ENCODE results near the gene ODC1. TPM values are rescaled to one million over a fixed set of nuclear protein-coding genes. Genes with fewer than 3 reads are reported as not detected.

ODC1 gene
- total and polyA plus RNA-seq, 2 of the 4 experiments (the other 2 are of a cell fraction): 117 to 204 TPM

GRCh38 chr2:10392100-10392499, 56.0 kb downstream of the ODC1 start:
- H3K79me1 ChIP-seq (ENCODE audit: low read depth in 1 of 2, low read length in 2 of 2): peaks cover 10 to 20% of the 10 kb centered on the region in 2 experiments; a peak in 3 of 4 replicates
- H2AFZ ChIP-seq (replicated peaks; ENCODE audit: low read length, poor library complexity): no peak overlapping the region
- no peak overlapping the region for H3K4ac ChIP-seq (ENCODE audit: low read depth, low read length)
- H3K4me2 ChIP-seq (ENCODE audit: low read depth, low read length): no peak overlapping the region
- WGBS, 2 experiments (ENCODE audit: extremely low coverage in 2 of 2, insufficient read length in 1 of 2): 100% methylated on average over 1 of the region's 5 CpGs; no CpG with 5 or more reads in 1 of the 2 experiments
- H2AK9ac ChIP-seq (replicated peaks; ENCODE audit: low read depth, low read length, poor library complexity): no peak overlapping the region
- no peak for TF ChIP-seq RAD21 (IDR thresholded peaks at IDR 0.05; ENCODE audit: low read length)
- TF ChIP-seq SMC3 (IDR thresholded peaks at IDR 0.05; ENCODE audit: low read depth, low read length): no peak
- no peak for TF ChIP-seq RCOR1 (IDR thresholded peaks at IDR 0.05; ENCODE audit: insufficient replicate concordance, low read length)
- no peak for TF ChIP-seq RFX5 (IDR thresholded peaks at IDR 0.05; ENCODE audit: low read depth, low read length)
- no peak for TF ChIP-seq MAFK (IDR thresholded peaks at IDR 0.05; ENCODE audit: low read depth, low read length)
- no peak for TF ChIP-seq NFE2L2 (IDR thresholded peaks at IDR 0.05; ENCODE audit: low read depth, low read length)
- TF ChIP-seq MXI1 (IDR thresholded peaks at IDR 0.05; ENCODE audit: borderline replicate concordance, low read depth, low read length): no peak
- no peak for TF ChIP-seq FOS (IDR thresholded peaks at IDR 0.05; ENCODE audit: low read depth, low read length)
- TF ChIP-seq MAZ (IDR thresholded peaks at IDR 0.05; ENCODE audit: borderline replicate concordance, low read depth, low read length): no peak
- no peak for TF ChIP-seq CEBPB (IDR thresholded peaks at IDR 0.05; ENCODE audit: low read depth, low read length)
- no peak for TF ChIP-seq CHD1 (IDR thresholded peaks at IDR 0.05; ENCODE audit: low read depth, low read length)
- TF ChIP-seq USF2 (IDR thresholded peaks at IDR 0.05; ENCODE audit: low read depth, low read length): no peak
- no peak for TF ChIP-seq POLR2A (IDR thresholded peaks at IDR 0.05; ENCODE audit: low read depth, low read length)
- no peak for TF ChIP-seq BHLHE40 (IDR thresholded peaks at IDR 0.05; ENCODE audit: low read depth, low read length)
- no peak for TF ChIP-seq CTCF (conservative IDR thresholded peaks at IDR 0.05; ENCODE audit: low read depth, low read length)
- no peak for TF ChIP-seq ELK1 (IDR thresholded peaks at IDR 0.05; ENCODE audit: borderline replicate concordance, low read depth, low read length)
- no peak overlapping the region for H3K27ac ChIP-seq (ENCODE audit: insufficient read depth, low read length)
- peaks cover 13% of the 10 kb centered on the region for H4K20me1 ChIP-seq (ENCODE audit: insufficient read depth, low read length)
- no peak overlapping the region for H2BK20ac ChIP-seq (ENCODE audit: low read depth, low read length)
- H4K5ac ChIP-seq (ENCODE audit: low read depth, low read length): no peak overlapping the region
- CTCF ChIA-PET: no interaction called here
- H3K4me3 ChIP-seq (ENCODE audit: insufficient read depth, low read depth, low read length): no peak overlapping the region
- POLR2A ChIA-PET (ENCODE audit: unreplicated experiment): no interaction called here
- no peaks in the 10 kb centered on the region for H3K36me3 ChIP-seq (ENCODE audit: control insufficient read depth, insufficient read depth, low read length)
- in situ Hi-C loops (cut with MboI; ENCODE audit: low sequenced_read_pairs): no loop called here
- ATAC-seq (ENCODE audit: low read depth) (no peak), DNase-seq (no peak)
- intact Hi-C loops (cut with micrococcal nuclease): no loop called here
- no peak overlapping the region for H3K56ac ChIP-seq (ENCODE audit: extremely low read depth, insufficient read depth, low read length)
- BruUV-seq (replicated peaks): no TSS peak
- H3K14ac ChIP-seq (replicated peaks; ENCODE audit: low read depth, low read length): no peak overlapping the region
- no peaks in the 10 kb centered on the region for H3K27me3 ChIP-seq (ENCODE audit: control insufficient read depth, insufficient read depth, low read length)
- dilution Hi-C loops (cut with HindIII; ENCODE audit: low sequenced_read_pairs, unreplicated experiment): no loop called here
- peaks cover 18% of the 10 kb centered on the region for H3K9me1 ChIP-seq (ENCODE audit: insufficient read depth, low read length)
- H3K9ac ChIP-seq (ENCODE audit: low read depth, low read length): no peak overlapping the region
- H3K18ac ChIP-seq (ENCODE audit: low read depth, low read length): no peak overlapping the region
- H3K23ac ChIP-seq (ENCODE audit: low read depth, low read length): no peak overlapping the region
- H4K8ac ChIP-seq (ENCODE audit: low read depth in 2 of 2, low read length in 2 of 2): no peak overlapping the region
- no peak overlapping the region for H2BK15ac ChIP-seq (ENCODE audit: low read depth, low read length)
- peaks cover 10% of the 10 kb centered on the region for H3K4me1 ChIP-seq (ENCODE audit: control insufficient read depth, insufficient read depth, low read length)
- no peak overlapping the region for H2BK120ac ChIP-seq (ENCODE audit: low read depth, low read length)
- H4K91ac ChIP-seq (ENCODE audit: insufficient read depth, low read depth, low read length): no peak overlapping the region
- no peak overlapping the region for H2AK5ac ChIP-seq (ENCODE audit: low read depth, low read length)
- H3K9me3 ChIP-seq (ENCODE audit: control insufficient read depth, insufficient read depth, low read length): no peaks in the 10 kb centered on the region
- no peak overlapping the region for H2BK5ac ChIP-seq (ENCODE audit: low read depth, low read length, poor library complexity, severe bottlenecking)

All from IMR-90 (cell line).